ENCODE measurements around the gene CFAP70. TPM values are rescaled to one million over a fixed set of nuclear protein-coding genes. Genes with fewer than 3 reads are reported as not detected.

CFAP70 gene
- total RNA-seq, 1 experiment from 2014 or later, result 0.31 TPM

GRCh38 chr10:73252445-73253224, 106.0 kb downstream of the CFAP70 start, which contains the start of gene MRPS16:
TSS of gene MRPS16 (minus strand) at chr10:73252644. CDS start at chr10:73252482, 162 bp downstream.
- ATAC-seq (peak; percentile 85), DNase-seq (ENCODE audit: low spot score) (peak; percentile 92)
- Mint-ChIP-seq H3K27me3 (ENCODE audit: low read depth) (no peaks in the 10 kb centered on the region), H3K4me1 (peaks cover 24% of the 10 kb centered on the region), H3K4me3 (peak within 1 kb of the TSS; percentile 95), H3K9me3 (peaks cover 7% of the 10 kb centered on the region), H3K36me3 (peaks cover 30% of the 10 kb centered on the region), H3K27ac (peak within 1 kb of the TSS; percentile 98)
- ChIA-PET CTCF (interaction anchor here (0.7 to 1.4 kb wide), 5 partner anchors 11 to 257 kb away, joined by 3 to 7 read pairs (median 3); partner anchors contain the start of gene P4HA1), POLR2A (interaction anchor here (0.7 to 1.2 kb wide), 3 partner anchors 11 to 106 kb away, joined by 3 to 5 read pairs (median 3); partner anchors contain the start of genes CFAP70, ECD and FAM149B1)
- TF ChIP-seq ZNF425 (CRISPR knock-in tag; conservative IDR thresholded peaks at IDR 0.05), result no peak
- TF ChIP-seq HMGA2 (CRISPR knock-in tag; IDR thresholded peaks at IDR 0.05), result no peak
- no peak for TF ChIP-seq ATF2 (CRISPR knock-in tag; IDR thresholded peaks at IDR 0.05; ENCODE audit: borderline replicate concordance, low read depth)
- TF ChIP-seq RELA (CRISPR knock-in tag; IDR thresholded peaks at IDR 0.05; ENCODE audit: borderline replicate concordance), result no peak; the same call in 1 of the 2 replicates
- TF ChIP-seq SOX15 (CRISPR knock-in tag; IDR thresholded peaks at IDR 0.05), result no peak
- no peak for TF ChIP-seq STAT6 (CRISPR knock-in tag; conservative IDR thresholded peaks at IDR 0.05; ENCODE audit: low read depth)
- no peak for TF ChIP-seq ZBTB21 (CRISPR knock-in tag; IDR thresholded peaks at IDR 0.05; ENCODE audit: borderline replicate concordance)
- TF ChIP-seq ZNF121 (CRISPR knock-in tag; IDR thresholded peaks at IDR 0.05), result no peak
- TF ChIP-seq SMAD4 (CRISPR knock-in tag; IDR thresholded peaks at IDR 0.05), result no peak
- TF ChIP-seq ETV6 (CRISPR knock-in tag; IDR thresholded peaks at IDR 0.05), result peak; percentile 95
- TF ChIP-seq NFYB (CRISPR knock-in tag; conservative IDR thresholded peaks at IDR 0.05; ENCODE audit: low read depth), result no peak
- TF ChIP-seq NFATC4 (CRISPR knock-in tag; IDR thresholded peaks at IDR 0.05), result no peak
- no peak for TF ChIP-seq ZSCAN18 (CRISPR knock-in tag; IDR thresholded peaks at IDR 0.05)
- 0 out of 2 replicates have a peak, but pooled peaks have one; percentile 53 for TF ChIP-seq E2F1 (CRISPR knock-in tag; IDR thresholded peaks at IDR 0.05)
- no peak for TF ChIP-seq IRF2 (CRISPR knock-in tag; IDR thresholded peaks at IDR 0.05; ENCODE audit: borderline replicate concordance, low read depth)
- TF ChIP-seq ZNF671 (CRISPR knock-in tag; IDR thresholded peaks at IDR 0.05), result no peak
- no peak for TF ChIP-seq ZNF396 (CRISPR knock-in tag; IDR thresholded peaks at IDR 0.05; ENCODE audit: borderline replicate concordance)
- TF ChIP-seq AFF4 (CRISPR knock-in tag; IDR thresholded peaks at IDR 0.05; ENCODE audit: borderline replicate concordance), result peak; percentile 93
- peak; percentile 90 for TF ChIP-seq TEAD1 (CRISPR knock-in tag; IDR thresholded peaks at IDR 0.05)
- 0 out of 2 replicates have a peak, but pooled peaks have one; percentile 10 for TF ChIP-seq NFE2L1 (CRISPR knock-in tag; IDR thresholded peaks at IDR 0.05)
- TF ChIP-seq E2F4 (CRISPR knock-in tag; IDR thresholded peaks at IDR 0.05; ENCODE audit: borderline replicate concordance, low read depth), result no peak

Data from WTC11 (cell line).